ENCODE results near the gene DCLRE1A. TPM values are rescaled to one million over a fixed set of nuclear protein-coding genes. Genes with fewer than 3 reads are reported as not detected.

DCLRE1A gene
- 8.2 and 8.4 TPM in 2 replicates for total RNA-seq (2014; rRNA removed; shearing (Covaris generic))

DNA sequence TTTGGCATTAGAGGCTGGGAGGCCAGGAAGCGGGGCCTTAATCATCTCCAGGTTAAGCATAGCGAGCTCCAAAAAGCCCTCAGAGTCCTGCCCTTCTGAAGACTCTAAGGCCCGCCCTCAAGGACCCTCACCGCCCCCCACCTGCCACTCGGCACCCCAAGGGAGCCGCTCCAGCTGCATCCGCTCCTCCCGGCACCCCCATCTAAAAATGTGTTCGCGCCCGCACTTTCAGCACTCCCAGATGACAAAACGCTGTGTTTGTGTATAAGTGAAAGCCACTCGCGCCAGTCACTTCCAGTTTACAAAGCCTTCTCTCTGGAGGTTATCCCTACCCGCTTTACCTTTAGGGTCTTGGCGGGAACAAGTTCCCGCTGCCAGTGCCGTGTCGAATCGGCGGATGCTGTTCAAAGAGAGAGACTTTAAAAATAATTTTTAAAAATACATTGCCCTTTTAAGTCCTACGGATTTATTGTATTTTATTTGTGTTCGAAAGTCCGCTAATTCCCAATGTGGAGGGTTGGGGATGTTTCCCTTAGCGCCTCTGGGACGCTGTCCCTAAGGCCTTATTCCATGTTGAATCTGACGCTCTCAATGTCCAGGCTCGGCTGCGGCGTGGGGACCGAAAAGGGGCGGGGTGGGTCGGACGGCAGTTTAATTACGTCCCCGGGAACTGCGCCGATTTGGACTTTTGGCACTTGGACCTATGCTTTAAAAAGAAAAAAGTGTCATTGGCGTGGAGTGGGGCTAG, at the start of gene DCLRE1A, which contains the start of gene NHLRC2:
DCLRE1A (minus strand) TSS at position 70 of the 748 bp plus-strand sequence. CDS start 900 bp downstream, outside the sequence.
NHLRC2 (plus strand) TSS at position 649 of the 748 bp plus-strand sequence. CDS start 212 bp downstream, outside the sequence.
- peak; percentile 85 for DNase-seq (ENCODE audit: low spot score)
- in situ Hi-C loops (cut with HindIII; ENCODE audit: low sequenced_read_pairs), result no loop called here

DNA sequence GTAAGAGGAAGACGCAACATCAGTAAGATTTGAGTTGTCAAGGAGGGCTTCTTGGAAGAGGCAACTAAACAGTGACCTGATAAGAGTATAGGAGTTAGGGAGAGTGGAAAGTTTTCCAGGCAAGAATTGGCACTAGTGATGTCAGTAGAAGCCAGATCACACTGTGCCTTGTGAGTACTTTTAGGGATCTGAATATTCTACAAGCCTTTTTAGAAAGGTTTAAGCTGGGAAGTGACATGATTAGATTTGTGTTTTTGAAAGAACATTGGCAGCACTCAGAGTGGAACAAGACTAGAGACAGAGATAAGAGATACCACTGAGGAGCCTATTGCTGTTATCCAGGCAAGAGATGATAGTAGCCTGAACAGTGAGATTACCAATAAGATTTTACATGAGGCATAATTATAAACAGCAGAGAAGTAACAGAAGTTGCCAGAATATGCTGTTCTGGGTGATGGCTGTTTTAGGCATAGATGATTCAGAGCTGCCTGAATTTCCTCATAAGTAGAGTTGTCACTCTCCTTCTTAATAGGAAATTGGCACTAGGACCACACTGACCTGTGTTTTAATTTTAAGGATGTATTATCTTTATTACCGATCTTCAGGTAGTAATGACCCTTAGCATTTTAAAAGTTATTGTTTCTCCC, 46.2 kb upstream of the DCLRE1A start:
- DNase-seq (ENCODE audit: low spot score), result no peak
- in situ Hi-C loops (cut with HindIII; ENCODE audit: low sequenced_read_pairs), result no loop called here

DNA sequence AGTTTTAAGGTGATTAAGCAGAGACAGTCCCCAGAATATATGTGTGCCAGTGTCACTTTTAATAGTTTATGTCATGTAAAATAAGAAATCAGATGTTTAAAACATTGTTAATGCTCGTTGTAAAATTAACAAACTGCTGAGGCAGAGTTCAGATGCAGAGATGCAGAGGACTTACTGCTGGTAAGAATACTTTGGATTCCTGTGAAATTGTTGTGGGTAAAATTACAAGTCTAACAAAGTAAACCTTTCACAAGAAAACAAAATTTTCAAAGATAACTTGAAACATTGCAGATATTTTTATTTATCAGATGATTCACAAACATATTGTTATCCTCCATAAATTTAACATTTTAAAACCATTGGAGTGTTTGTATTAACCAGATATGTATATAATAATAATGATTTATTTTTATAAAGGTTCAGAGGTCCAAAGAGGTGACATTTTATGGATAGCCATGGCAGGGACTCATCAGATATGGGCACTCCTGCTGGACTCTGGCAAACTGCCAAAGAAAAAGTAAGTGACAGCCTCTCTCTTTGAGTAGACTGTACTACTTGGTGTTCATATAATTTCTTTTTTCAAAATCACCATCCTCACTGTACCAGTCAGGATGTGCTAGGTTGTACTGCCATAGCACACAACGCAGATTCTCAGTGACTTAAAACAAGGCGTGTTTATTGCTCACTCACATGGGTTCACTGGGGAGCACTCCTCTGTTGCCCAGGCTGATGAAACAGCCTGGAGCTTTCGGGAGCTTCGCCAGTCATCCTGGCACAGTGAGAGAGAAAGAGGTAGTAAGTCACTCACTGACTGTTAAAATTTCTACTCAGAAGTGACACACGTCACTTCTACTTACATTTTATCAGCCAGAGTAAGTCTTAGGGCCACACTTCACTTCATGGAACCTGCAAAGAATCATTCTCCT, 44.1 kb upstream of the DCLRE1A start:
- in situ Hi-C loops (cut with HindIII; ENCODE audit: low sequenced_read_pairs), result no loop called here
- DNase-seq (ENCODE audit: low spot score), result peak; percentile 33

DNA sequence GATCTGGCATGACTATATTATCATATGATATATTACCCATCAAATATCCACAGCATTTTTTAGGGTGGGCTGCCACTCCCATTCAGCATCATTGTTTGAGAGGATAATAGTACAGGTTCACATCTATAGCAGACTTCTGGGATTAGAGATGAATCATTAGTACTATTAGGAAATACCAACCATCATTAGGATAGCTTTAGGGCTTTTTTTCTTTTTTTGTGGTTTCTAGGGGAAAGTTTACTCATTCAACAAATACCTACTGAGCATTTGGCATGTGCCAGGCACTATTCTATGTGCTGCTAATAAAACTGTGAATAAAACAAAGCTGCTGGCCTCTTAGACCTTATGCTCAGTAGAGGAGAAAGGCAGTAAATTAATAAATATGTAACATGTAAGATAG, 41.1 kb upstream of the DCLRE1A start:
- no peak for DNase-seq (ENCODE audit: low spot score)
- in situ Hi-C loops (cut with HindIII; ENCODE audit: low sequenced_read_pairs), result no loop called here

DNA sequence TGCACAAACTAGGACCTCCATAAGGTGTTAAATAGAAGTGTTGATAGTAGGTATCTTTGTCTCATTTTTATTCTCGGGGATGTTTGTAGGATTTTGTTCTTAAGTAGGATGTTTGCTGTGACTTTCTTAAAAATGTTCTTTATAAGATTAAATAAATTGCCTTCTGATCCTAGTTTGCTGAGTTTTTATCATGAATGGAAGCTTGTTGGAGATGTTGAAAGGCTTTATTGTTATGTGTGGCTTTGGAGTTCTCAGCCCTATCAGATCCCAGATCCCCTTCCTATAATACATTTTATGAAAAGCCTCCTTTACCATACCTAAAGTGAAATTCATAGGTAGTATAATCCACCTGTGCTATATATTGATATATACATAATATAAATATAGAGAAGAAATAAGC, 40.7 kb upstream of the DCLRE1A start:
- no peak for DNase-seq (ENCODE audit: low spot score)
- in situ Hi-C loops (cut with HindIII; ENCODE audit: low sequenced_read_pairs), result no loop called here

DNA sequence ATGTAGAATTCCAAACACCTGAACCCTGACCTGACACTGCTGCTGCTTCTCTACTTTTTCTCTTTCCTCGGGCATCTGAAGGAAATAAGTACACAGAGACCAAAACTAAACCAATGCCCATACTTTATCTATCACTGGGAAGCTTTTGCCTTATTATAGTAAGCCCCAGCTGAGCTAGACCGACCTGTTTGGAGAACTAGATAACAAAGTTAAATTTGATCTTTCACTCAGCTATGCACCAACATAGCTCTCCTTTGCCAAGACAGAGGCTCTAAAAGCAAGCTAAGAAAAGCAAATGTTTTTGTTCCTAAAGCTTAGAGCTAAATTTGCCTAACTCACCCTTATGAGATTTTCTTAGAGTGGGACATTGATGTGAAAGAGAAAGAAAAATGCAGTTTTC, 39.7 kb upstream of the DCLRE1A start:
- DNase-seq (ENCODE audit: low spot score), result no peak
- in situ Hi-C loops (cut with HindIII; ENCODE audit: low sequenced_read_pairs), result no loop called here

DNA sequence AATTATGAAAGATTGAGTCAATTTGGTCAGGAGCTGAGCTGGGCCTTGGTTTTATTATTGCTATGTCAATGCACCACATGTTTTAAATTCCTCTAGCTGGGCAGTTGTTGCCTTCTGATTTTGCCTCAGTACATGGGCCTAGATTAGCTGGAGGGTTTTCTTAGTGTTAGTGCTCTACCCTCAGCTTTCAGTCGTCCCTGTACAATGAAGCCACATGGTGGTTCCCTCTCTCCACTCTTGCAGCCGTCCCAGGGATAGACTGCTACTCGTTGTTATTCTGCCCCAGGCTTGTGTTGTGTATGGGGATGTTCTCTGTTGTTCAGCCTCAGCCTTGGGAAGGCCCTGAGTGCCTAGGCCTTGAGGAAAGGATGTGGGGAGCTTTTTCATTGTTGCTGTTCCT, 37.6 kb upstream of the DCLRE1A start:
- in situ Hi-C loops (cut with HindIII; ENCODE audit: low sequenced_read_pairs), result no loop called here
- DNase-seq (ENCODE audit: low spot score), result peak; percentile 9

DNA sequence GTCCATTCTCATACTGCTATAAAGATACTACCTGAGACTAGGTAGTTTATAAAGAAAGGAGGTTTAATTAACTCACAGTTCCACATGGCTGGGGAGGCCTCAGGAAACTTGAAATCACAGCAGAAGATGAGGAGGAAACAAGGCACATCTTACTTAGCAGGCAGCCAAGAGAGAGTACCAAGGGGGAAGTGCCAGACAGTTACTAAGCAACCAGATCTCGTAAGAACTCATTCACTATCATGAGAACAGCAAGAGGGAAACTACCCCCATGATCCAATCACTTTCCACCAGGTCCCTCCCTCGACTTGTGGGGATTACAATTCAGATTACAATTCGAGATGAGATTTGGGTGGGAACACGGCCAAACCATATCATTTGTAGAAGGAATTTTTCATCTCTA, 36.9 kb upstream of the DCLRE1A start:
- in situ Hi-C loops (cut with HindIII; ENCODE audit: low sequenced_read_pairs), result no loop called here
- no peak for DNase-seq (ENCODE audit: low spot score)

DNA sequence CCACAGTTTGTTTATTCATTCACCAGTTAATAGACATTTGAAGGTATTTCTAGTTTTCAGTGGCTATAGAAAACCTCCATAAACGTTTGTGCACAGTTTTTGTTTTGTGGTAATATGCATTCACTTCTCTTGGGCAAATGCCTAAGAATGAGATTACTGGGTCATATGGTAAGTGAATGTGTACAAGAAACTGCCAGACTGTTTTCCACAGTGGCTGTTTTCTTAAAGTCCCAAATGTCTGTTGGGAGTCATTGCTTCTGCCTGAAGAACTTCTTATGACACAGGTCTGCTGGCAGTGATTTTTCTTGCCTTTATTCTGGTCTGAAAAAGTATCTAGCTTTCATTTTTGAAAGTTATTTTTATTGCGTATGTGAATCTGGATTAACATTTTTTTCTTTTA, 36.0 kb upstream of the DCLRE1A start:
- DNase-seq (ENCODE audit: low spot score), result no peak
- in situ Hi-C loops (cut with HindIII; ENCODE audit: low sequenced_read_pairs), result no loop called here

DNA sequence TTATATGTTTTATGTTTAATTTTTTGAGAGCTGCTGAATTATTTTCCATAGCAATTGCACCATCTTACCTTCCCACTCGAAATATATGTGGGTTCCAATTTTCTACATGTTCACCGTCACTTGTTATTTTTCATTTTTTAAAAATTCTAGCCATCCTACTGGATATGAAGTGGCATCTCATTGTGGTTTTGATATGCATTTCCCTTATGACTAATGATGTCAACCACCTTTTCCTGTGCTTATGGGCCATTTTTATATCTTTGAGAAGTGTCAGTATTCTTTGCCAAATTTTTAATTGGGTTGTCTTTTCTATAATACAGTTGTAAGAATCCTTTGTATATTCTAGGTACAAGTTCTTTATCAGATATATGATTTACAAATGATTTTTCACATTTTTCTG, 28.4 kb upstream of the DCLRE1A start:
- in situ Hi-C loops (cut with HindIII; ENCODE audit: low sequenced_read_pairs), result no loop called here

DNA sequence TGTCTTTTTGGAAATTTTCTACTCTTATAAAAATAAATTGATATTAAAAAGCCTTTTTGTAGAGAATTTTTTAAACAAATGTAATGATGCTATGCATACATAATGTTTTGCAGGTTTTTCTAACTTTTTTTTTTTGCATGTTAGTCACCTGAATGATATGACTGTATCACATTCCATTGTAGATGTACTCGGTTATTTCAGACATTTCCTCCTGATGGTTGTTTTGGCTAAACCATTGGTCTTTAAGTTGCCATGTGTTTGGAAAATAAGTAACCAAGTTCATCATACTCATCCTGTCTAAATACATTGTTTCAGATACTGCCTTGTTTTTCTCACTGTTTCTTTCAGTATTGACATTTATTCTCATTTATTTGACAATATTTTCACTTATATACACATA, 26.4 kb upstream of the DCLRE1A start:
- in situ Hi-C loops (cut with HindIII; ENCODE audit: low sequenced_read_pairs), result no loop called here
- DNase-seq (ENCODE audit: low spot score), result no peak

More for the DNA sequence above, 28.4 kb upstream of the DCLRE1A start:
- DNase-seq (ENCODE audit: low spot score), result no peak

DNA sequence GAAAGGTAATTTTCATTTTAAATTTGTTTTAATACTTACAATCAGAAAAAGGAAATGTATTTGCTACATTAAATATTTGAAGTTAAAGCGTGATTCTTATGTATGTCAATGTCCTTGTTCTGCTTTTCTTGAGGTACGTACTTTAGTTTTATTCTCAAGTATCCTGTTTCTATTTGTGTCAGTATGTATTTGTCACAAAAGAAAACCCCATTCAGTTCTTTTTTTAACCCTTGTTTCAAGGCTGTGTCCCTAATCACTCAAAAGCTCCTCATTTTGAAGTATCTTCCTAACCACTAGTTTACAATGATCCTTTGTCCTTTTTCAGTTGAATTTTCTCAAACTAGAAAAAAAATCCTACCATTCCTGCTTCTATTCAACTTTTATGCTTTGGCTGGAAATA, 25.8 kb upstream of the DCLRE1A start:
- in situ Hi-C loops (cut with HindIII; ENCODE audit: low sequenced_read_pairs), result no loop called here
- no peak for DNase-seq (ENCODE audit: low spot score)

DNA sequence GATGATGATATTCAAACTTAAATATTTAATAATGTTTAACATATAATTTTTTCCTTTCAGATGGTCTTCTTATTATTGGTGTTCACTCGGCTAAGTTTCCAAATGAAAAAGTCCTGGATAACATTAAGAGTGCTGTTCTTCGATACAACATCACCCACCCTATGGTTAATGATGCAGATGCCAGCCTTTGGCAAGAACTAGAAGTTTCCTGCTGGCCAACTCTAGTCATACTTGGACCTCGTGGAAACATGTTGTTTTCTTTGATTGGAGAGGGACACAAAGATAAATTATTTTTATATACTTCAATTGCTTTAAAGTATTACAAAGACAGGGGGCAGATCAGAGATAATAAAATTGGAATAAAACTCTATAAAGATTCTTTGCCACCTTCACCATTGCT, 22.6 kb upstream of the DCLRE1A start:
- in situ Hi-C loops (cut with HindIII; ENCODE audit: low sequenced_read_pairs), result no loop called here
- no peak for DNase-seq (ENCODE audit: low spot score)

DNA sequence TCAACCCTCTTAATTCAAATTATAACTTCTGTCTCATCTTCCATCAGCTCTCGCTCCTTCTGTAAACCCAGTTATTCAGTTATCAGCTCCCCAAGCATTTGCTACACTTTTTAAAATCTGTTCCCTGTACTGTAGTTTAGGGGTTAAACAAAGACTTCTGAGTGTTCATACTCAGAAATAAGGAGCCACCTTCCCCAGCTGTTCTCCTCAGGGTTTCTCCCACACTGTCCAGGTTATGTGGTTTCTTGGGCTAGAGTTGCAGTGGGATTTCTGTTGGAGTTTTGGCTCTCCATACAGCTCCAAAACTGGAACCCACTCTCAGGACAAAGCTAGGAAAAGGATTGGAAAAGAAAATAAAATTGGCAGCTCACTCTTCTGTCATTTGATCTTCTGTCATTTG, 21.3 kb upstream of the DCLRE1A start:
- no peak for DNase-seq (ENCODE audit: low spot score)
- in situ Hi-C loops (cut with HindIII; ENCODE audit: low sequenced_read_pairs), result no loop called here

DNA sequence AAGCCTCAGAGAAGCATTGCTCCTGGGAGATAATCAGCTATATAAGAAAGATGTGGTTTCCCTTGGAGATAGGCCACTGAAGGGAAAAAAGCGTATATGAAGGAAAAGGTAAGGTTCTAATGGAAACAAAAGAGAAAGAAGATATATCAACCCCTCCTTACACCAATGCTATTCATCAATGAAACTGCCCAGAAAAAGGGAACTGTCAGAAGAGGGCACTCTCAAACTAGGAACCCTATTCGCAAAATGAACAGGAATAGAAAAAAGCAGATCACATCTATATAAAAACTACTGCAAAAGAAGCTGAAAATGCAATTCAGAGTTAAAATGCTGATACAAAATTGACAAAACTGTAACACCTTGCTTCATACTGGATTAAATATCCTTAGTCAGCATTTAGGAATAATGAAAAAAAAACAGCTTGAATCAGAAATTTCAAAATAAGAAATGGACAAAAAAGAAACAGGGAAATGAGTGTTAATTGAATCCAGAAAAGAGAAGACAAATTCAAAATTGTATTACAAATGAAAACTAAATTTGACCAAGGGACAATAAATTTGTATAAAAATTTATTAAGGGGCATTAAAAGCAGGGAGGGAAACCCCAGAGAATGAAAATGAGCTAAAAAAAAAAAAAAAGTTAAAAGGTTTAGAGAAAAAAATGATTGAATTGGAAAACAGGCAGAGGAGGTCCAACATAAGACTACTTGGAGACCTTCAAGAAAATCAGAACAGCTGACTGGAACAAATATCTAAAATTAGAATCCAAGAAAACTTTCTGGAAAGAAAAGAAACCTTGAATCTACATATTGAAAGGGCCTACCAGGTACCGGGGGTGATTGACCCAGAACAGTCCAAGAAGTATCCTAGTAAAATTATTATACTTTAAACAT, 18.5 kb upstream of the DCLRE1A start:
- no peak for DNase-seq (ENCODE audit: low spot score)
- in situ Hi-C loops (cut with HindIII; ENCODE audit: low sequenced_read_pairs), result no loop called here

DNA sequence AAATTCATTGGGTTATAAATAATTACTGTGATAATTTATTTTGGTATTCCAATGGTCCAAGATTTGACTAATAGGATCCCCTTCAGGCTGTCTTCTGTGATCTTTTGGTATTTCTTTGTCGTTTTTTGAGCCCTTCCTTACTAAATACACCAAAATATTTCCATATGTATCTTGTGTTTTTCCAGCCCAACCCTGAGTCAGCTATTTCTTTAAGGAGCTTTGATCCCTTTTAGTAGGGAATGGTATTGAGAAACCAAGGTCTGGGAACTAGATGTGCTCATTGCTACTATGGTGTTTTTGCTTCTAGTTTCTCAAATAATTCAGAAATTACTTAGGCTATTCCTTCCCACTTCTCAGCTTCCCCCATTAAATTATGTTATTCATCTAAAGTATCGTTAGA, 15.9 kb upstream of the DCLRE1A start:
- no peak for DNase-seq (ENCODE audit: low spot score)

DNA sequence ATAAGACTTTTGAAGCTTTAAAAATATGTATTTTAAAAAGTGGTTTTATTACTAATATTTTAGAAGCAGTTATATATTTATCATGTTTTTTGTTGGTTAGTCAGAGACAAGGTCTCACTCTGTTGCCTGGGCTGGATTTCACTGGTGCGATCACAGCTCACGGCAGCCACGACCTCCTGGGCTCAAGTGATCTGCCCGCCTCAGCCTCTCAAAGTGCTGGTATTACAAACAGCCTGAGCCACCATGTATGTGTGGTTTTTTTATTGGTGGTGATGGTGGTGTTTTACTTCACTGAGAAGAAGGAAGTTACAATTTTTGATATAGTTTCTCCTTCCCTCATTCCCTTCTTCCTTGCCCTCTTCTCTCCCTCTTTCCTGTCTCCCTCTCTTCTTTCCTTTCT, 14.0 kb upstream of the DCLRE1A start:
- no peak for DNase-seq (ENCODE audit: low spot score)
- in situ Hi-C loops (cut with HindIII; ENCODE audit: low sequenced_read_pairs), result no loop called here

More for the DNA sequence above, 15.9 kb upstream of the DCLRE1A start:
- in situ Hi-C loops (cut with HindIII; ENCODE audit: low sequenced_read_pairs), result no loop called here

DNA sequence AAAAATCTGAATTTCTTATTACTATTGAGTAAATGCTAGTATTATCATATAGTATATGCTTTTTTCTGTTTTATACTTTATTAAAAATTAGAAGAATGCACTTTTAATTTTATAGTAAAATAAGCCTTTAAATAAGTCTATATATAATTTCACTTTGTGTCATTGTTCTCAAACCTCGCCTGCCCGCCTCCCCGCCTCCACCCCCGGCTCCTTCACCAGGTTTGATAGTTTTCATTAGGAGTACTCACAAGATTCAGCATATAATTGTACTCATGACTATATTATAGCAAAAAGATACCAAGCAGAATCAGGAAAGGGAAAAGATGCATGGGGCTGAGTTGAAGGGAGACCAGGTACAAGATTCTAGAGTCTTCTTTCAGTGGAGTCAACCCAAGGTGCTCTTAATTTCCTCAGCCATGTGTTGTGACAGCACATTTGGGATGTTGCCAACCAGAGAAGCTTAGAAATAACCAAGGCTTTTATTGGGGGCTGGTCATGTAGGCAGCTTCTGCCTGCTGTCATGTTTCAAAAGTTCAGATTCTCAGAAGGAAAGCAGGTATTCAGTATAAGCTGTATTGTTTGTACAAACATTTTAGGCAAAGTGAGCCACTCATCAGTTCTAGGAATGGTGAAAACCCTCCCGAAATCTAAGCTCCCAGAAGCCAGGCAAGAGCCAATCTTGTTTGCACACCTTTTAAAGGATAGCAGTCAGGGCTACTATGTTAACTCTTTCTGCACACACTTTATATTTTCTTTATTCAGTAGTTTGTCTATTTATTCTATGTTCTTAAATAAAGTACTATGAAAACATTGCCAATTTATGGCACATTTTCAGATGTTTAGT, 12.9 kb upstream of the DCLRE1A start:
- in situ Hi-C loops (cut with HindIII; ENCODE audit: low sequenced_read_pairs), result no loop called here
- peak; percentile 59 for DNase-seq (ENCODE audit: low spot score)
